ENCODE data around the gene STARD10. TPM values are rescaled to one million over a fixed set of nuclear protein-coding genes. Genes with fewer than 3 reads are reported as not detected.

The STARD10 gene
- total RNA-seq, 2 experiments from 2014 or later: 6.2 to 6.4 TPM

DNA sequence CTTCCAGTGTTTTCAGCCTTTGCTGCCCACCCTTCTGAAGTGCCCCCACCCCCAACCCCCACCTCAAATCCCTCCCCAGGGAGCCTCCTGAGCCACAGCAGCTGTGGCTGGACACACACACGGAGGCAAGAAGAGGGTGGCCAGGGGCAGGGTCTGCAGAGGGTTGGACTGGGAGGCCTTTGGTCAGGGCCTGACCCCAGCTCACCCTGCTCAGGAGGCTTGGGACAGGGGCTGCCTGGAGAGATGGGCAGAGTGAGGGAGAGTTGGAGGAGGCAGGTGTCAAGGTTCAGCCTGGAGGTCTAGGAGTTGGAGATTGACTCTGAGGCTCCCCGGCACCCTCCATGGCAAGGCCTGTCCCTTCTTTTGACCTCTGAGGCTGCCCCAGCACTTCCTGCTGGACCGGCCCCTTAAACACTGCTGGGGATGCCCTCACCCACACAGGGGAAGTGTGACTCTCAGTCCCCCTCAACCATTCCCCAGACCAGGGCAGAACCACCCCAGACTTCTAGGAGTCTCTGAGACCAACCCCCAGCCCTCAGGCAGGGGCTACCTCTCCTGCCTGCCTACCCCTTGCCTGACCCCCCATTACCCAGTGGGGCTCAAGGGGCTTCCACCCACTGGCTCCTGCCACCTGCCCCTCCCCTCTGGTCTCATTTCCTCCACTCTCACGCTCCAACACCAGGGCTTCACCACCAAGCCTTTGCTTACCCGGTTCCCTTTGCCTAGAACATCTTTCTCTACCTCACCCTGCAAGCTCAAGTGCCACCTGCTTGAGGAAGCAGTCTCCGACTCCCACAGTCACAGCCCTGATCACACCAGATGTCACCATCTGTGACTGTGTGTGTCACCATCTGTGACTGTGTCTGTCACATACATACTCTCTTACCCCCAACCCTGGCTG is 50.3 kb downstream of the STARD10 start:
- peaks cover 57% of the 10 kb centered on the region for H3K4me1 Mint-ChIP-seq
- no peaks in the 10 kb centered on the region for H3K9me3 Mint-ChIP-seq
- H3K27ac Mint-ChIP-seq: peak overlapping the region; percentile 73
- no peaks in the 10 kb centered on the region for H3K36me3 Mint-ChIP-seq
- DNase-seq: no peak
- no peaks in the 10 kb centered on the region for H3K27me3 Mint-ChIP-seq
- no peak overlapping the region for H3K4me3 Mint-ChIP-seq

DNA sequence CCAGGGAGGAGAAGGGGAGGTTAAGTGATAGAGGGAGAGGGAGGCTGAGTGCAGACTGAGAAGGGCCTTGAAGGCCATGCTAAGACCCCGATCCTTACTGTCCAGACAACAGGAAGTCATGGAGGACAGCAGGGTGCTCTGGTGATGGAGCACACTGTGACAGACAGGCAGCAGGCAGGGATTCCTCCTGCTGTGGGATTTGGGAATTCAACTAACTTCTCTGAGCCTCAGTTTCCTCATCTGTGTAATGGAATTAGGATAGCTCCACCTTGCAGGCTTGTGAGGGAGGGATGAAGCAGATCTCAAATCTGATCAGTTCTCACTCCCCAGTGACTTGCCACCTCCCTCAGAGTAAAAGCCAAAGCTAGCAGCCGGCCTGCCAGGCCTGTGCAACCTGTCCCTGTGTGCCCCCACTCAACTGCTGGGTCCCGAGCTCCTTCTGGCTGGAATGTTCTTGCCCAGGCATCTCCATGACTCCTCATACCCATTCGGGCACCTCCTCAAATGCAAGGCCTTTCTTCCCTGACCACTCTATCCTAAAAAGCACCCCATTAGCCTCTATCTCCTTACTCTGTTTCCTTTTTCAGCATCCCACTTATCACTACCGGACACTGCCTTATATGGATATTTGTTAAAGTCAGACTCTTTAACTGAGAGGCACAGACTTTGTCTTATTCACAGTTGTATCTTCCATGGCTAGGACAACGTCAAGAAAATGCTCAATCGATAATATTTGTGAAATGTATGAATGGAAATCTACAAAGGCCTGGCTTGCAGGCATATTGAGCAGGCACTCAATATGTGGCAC is 51.1 kb downstream of the STARD10 start:
- H3K27ac Mint-ChIP-seq: peak overlapping the region; percentile 55
- DNase-seq: no peak
- H3K27me3 Mint-ChIP-seq: no peaks in the 10 kb centered on the region
- H3K4me1 Mint-ChIP-seq: peaks cover 58% of the 10 kb centered on the region
- H3K9me3 Mint-ChIP-seq: no peaks in the 10 kb centered on the region
- H3K36me3 Mint-ChIP-seq: peaks cover 3% of the 10 kb centered on the region
- no peak overlapping the region for H3K4me3 Mint-ChIP-seq

DNA sequence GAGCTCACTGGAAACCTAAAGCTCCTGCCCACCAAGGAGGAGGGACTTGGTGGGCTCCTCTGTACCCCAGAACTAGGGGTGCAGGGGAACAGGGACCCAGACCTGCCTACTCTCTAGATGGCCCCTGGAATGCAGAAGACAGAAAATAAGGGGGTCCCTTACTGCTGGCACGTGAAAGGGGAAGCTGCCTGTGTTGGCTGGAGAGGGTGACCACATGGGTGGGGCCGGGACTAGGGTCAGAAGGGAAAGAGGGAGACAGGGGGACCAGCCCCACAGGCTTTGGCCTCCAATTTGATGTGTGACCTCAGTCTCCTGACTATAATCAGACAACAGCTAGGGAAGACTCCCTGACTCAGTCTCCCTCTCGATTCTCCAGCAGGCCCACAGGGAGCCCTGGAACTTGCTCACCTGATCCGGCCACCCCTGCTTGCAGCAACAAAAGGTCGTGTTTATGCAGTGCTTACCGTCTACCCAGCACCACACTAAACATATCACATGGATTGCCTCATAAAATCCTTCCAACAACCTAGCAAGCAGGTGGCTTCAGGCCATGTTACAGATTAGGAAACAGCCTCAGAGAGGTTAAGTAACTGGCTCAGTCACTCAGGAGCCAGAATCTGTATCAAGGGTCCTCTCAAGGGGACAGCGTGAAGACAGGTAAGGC is 51.9 kb downstream of the STARD10 start:
- no peaks in the 10 kb centered on the region for H3K27me3 Mint-ChIP-seq
- peak overlapping the region; percentile 35 for H3K27ac Mint-ChIP-seq
- H3K4me3 Mint-ChIP-seq: no peak overlapping the region
- peaks cover 61% of the 10 kb centered on the region for H3K4me1 Mint-ChIP-seq
- peaks cover 6% of the 10 kb centered on the region for H3K36me3 Mint-ChIP-seq
- no peaks in the 10 kb centered on the region for H3K9me3 Mint-ChIP-seq
- no peak for DNase-seq

DNA sequence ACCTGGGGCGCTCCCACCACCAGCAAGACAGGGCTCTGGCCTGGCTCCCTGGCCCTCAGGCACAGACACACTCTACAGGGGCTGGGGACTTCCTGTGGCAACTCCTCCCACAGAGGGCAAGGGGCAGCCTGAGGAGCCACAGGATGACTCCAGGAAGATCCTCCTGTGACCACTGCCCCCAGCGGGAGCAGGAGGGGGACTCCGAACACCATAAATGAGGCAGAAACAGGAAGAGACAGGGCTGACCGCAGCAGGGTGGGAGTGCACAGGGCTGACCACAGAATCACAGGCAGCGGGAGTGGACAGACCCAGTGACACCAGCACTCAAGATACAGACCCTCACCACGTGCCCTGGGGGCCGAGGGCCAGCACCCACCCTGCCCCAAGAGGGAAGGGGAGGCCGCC is 52.4 kb downstream of the STARD10 start:
- DNase-seq: no peak
- H3K36me3 Mint-ChIP-seq: peaks cover 6% of the 10 kb centered on the region
- H3K4me3 Mint-ChIP-seq: no peak overlapping the region
- H3K4me1 Mint-ChIP-seq: peaks cover 66% of the 10 kb centered on the region
- no peaks in the 10 kb centered on the region for H3K9me3 Mint-ChIP-seq
- H3K27me3 Mint-ChIP-seq: no peaks in the 10 kb centered on the region
- H3K27ac Mint-ChIP-seq: peak overlapping the region; percentile 81

DNA sequence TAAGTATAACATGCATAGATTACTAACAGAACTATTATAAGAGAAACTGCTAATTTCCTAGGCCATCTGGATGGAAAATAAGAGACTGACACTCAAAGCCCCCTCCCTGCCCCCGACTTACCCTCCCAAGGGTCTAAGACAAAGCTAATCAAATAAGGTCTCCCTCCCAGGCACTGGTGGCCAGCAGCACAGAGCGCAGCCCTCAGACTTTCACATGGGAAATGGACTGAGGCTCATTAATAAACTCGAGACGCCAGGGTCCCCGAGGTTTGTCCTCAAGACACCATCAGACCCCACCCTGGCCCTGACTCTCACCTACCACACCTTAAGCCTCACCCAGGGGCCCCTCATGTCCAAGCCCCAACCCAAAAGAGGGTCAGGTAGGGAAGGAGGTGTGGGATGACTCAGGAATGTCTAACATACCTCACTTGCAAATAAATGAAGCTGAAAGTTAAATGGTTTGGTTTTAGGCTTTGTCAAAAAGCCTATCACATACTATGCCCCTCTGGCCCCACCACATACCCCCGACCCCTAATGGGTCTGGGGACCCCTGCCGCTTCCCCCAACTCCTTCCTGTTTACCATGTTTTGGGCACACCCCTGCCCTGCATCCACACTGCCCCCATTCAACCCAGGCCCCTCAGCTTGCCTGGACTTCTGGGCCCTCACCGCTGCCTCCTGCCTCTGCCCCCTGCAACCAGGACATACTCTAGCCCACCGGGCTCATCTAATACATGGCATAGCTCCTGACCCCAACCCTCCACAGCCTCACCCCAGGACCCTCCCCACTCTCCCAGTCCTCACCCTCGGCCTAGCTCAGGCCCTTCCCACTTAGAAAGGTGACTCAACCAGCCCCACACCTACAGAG is 53.1 kb downstream of the STARD10 start:
- Mint-ChIP-seq H3K4me1 (peaks cover 70% of the 10 kb centered on the region), H3K27me3 (no peaks in the 10 kb centered on the region), H3K27ac (peak overlapping the region; percentile 81), H3K36me3 (peaks cover 6% of the 10 kb centered on the region), H3K4me3 (no peak overlapping the region), H3K9me3 (no peaks in the 10 kb centered on the region)
- DNase-seq: no peak

DNA sequence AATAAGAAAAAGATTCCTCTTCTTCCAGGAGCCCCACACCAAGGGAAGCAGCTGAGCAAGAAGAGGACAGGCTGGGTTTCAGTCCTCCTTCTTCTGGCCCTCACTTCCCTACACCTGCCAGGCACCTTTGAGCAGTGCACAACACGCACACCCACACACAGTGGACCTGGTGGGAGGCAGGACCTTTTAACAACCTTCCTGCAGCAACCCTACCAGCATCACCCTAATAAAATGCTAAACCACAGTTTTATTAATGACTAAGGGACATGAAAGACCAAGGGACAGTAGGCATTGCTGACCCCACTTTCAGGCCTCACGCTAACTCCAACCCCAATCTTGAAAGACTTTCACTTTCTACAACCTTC is 53.8 kb downstream of the STARD10 start:
- Mint-ChIP-seq H3K27ac (peak overlapping the region; percentile 71), H3K4me1 (peaks cover 70% of the 10 kb centered on the region), H3K9me3 (no peaks in the 10 kb centered on the region), H3K36me3 (peaks cover 6% of the 10 kb centered on the region), H3K27me3 (no peaks in the 10 kb centered on the region), H3K4me3 (no peak overlapping the region)
- no peak for DNase-seq

DNA sequence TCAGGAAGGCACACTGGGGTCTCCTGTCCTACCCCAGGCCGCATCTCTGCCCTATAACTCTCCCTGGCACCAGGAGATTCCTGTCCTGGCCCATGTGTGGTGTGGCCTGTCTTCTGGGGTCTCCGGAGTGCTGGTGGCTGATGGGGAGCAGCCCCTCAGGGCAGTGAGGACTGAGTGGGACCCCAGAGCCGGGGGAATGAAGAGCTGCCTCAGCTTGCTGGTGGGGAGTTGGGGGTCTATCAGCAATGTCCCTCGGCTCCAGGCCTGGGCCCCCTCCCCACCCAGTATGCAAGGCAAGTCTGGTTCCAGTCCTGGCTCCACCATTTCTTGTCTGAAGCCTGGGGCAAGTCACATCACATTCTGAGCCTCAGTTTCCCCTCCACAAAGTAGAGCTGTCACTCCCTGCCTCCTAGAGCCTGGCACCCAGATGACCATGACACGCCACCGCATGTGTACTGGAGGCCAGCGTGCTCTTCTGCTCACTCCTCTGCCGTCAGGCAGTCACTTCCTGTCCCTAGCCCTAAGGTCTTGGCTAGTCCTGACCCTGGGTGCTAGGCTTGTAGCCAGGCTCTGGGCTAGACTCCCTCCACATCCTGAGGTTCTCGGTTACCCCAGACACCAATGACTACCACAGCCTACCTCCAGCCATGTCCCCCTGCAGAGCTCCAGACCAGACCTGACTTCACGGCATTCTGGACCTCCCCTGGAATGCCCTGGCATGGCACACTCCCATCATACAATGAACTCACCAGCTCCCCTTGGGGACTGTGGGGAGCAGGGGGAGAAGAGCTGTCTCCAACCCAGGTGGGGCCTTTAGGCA is 54.4 kb downstream of the STARD10 start:
- H3K36me3 Mint-ChIP-seq: peaks cover 6% of the 10 kb centered on the region
- no peaks in the 10 kb centered on the region for H3K9me3 Mint-ChIP-seq
- H3K4me3 Mint-ChIP-seq: no peak overlapping the region
- H3K27me3 Mint-ChIP-seq: no peaks in the 10 kb centered on the region
- DNase-seq: no peak
- H3K4me1 Mint-ChIP-seq: peaks cover 67% of the 10 kb centered on the region
- H3K27ac Mint-ChIP-seq: peak overlapping the region; percentile 71

DNA sequence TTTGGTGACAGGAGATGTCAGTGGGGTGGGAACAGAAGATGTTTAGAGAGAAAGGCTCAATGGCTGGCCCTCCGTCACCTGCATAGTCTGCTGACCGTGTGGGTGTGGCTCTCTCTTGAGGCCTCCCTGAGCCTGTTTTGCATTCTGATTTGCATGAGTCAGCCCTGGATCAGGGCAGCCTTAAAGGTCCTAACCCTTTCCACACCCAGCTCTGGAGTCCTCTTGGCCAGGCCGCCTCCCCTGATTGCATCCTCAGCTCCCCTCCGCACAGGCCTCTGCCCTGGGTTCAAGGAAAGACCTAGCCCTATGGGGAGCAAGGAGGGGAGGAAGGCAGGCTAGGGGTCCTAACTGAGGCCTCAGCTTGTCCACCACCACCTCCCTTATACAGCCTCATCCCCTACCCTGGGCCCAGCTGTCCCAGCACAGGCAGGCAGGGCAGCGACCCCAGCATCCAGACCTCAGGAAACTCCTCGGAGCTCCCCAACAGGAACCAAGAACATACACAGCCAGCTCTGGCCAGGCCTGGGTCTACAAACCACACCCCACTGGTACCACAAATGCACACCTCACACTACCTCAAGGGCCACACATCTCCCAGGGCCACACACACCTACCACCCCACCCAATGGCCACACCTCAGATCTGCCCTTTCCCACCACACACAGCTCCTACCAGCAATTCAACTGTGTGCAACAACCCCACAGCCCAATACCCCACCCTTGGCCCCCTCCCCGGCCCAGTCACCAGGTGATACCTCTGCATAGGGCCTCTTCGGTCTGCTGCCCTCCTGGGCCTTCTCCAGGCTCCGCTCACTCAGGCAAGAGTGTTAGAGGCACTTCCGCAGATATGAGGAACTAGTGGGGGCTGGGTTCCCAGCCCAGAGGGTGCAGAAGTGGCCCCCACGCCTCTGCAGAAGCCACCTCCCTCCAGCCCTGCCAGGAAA is 55.4 kb downstream of the STARD10 start:
- no peak for DNase-seq
- peaks cover 6% of the 10 kb centered on the region for H3K36me3 Mint-ChIP-seq
- peaks cover 57% of the 10 kb centered on the region for H3K4me1 Mint-ChIP-seq
- H3K27ac Mint-ChIP-seq: peak overlapping the region; percentile 89
- H3K27me3 Mint-ChIP-seq: no peaks in the 10 kb centered on the region
- H3K9me3 Mint-ChIP-seq: no peaks in the 10 kb centered on the region
- H3K4me3 Mint-ChIP-seq: no peak overlapping the region

DNA sequence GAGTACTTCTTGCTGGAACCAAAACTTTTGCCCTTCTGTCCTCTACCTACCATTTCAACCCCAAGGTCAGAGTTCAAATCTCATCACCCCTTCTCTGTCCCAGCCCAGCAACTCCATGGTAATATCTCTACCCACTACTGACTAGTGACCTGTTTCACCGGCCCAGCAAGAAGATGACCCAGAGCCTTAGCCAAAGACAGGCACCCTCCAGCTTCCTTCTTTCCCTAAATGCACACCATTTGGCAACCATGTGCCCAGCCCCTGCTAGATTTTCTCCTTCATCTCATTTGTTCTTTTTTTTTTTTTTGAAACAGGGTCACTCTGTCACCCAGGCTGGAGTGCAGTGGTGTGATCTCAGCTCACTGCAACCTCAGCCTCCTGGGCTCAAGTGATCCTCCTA is 56.5 kb downstream of the STARD10 start:
- Mint-ChIP-seq H3K9me3 (no peaks in the 10 kb centered on the region), H3K4me1 (peaks cover 55% of the 10 kb centered on the region), H3K4me3 (no peak overlapping the region), H3K27me3 (no peaks in the 10 kb centered on the region), H3K27ac (peak overlapping the region; percentile 89), H3K36me3 (peaks cover 6% of the 10 kb centered on the region)
- DNase-seq: no peak

DNA sequence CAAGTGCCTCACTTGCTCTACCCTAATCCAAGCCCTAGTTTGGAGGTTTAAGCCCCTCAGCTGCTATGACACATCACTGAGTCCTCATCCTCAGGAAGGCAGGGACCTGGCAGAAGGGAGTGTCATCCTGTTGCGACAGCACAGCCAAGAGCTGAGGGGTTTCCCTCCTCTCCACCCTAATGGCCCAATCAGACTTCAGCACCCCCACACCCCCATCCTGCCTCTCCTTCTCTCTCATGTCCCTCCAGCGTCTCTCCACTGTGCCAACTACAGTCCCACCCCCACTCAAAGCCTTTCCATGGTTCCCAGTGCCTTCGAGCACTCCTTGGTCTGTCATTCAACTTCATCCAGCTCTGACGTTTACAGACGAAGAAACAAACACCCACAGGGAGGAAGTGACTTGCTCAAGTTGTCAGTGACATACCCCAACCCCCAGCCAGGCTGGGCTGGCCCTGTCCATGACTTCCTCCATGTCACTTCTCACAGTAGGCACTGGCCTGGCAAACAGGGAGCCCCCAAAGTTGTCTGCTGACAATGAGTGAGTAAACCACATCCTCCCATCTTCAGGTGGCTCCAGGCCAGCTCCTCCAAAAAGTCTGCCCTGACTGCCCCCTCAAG is 57.3 kb downstream of the STARD10 start:
- Mint-ChIP-seq H3K4me3 (peak overlapping the region; percentile 59), H3K9me3 (no peaks in the 10 kb centered on the region), H3K4me1 (peaks cover 50% of the 10 kb centered on the region), H3K36me3 (peaks cover 8% of the 10 kb centered on the region), H3K27me3 (no peaks in the 10 kb centered on the region), H3K27ac (peak overlapping the region; percentile 89)
- DNase-seq: peak; percentile 67

DNA sequence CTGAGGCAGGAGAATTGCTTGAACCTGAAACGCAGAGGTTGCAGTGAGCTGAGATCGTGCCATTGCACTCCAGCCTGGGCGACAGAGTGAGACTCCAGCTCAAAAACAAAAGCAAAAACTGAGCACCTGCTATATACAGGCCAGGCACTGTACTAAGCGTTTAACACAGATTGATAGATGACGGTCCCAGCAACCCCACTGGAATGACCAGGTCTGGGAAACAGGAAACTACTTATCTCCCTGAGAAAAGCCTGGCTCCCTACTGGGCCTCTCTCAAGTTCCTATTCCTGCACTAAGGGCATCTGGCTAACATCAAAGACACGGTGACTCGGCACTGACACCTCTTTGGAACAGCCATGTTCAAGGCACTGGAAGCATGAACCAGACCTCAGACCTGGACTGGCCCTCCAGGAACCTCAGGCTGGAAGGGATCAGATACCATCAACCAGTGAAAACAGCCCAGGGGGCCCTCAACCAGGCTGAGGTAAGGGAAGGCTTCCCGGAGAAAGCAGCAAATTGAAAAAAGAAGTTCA is 58.3 kb downstream of the STARD10 start:
- no peak for DNase-seq
- H3K27me3 Mint-ChIP-seq: no peaks in the 10 kb centered on the region
- peak overlapping the region; percentile 31 for H3K27ac Mint-ChIP-seq
- H3K4me3 Mint-ChIP-seq: no peak overlapping the region
- no peaks in the 10 kb centered on the region for H3K9me3 Mint-ChIP-seq
- peaks cover 40% of the 10 kb centered on the region for H3K4me1 Mint-ChIP-seq
- H3K36me3 Mint-ChIP-seq: peaks cover 16% of the 10 kb centered on the region

DNA sequence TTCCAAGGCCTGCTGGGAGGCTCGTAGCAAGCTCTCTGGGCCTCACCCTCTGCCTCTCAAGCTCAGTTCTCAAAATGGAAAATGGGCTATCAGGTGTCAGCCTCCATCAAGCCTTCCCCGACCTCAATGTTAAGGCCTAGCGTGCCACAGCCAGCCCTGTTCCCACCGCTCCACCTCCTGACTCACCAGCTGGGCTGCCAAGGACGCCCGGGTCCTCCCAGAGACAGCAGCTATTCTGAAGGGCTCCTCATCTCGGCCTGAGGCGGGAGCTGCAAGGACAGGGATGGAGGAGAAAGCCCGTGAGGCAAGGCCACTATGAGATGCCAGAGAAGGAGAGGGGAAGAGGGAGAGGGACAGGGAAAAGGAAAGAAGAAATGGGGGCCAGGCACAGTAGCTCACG is 61.5 kb downstream of the STARD10 start:
- DNase-seq: no peak
- Mint-ChIP-seq H3K9me3 (no peaks in the 10 kb centered on the region), H3K36me3 (peaks cover 10% of the 10 kb centered on the region), H3K4me3 (no peak overlapping the region), H3K27me3 (no peaks in the 10 kb centered on the region), H3K4me1 (peaks cover 17% of the 10 kb centered on the region), H3K27ac (no peak overlapping the region)

All from activated naive CD8-positive, alpha-beta T cell treated with anti-CD3 and anti-CD28 coated beads for 36 hours (primary cell).